K562 (cell line): ENCODE data around the gene BCAM. TPM values are rescaled to one million over a fixed set of nuclear protein-coding genes. Genes with fewer than 3 reads are reported as not detected.
A peak's percentile ranks its signal among the peaks of the same experiment; 100 is the strongest.

ENCODE experiments used
- ATAC-seq: fragments of 200-7000 bp; cut with Tn5 transposase; 3 replicates; pipeline ENCODE4 v1.9.1; 2020; ENCODE audit warnings: moderate library complexity
- BruUV-seq: library from RNA; stranded (reverse); fragments of 400-500 nt; replicated peaks from 2 replicates; lab custom pipeline; 2021; lab: Mats Ljungman, UMichigan
- CTCF ChIA-PET: fragments of 300-600 bp; formaldehyde crosslinking; extraction: SDS; loops from one replicate; lab custom pipeline; 2021; ENCODE audit warnings: low intra/inter-chr PET ratio; lab: Yijun Ruan, JAX
- POLR2A ChIA-PET: fragments of 300-600, 350-650 bp; sonication (Branson Sonifier 250); formaldehyde crosslinking; extraction: SDS; loops from one replicate; lab custom pipeline; 2021; ENCODE audit warnings: antibody characterized with exemption, inconsistent platforms; lab: Yijun Ruan, JAX
- DNase-seq, 4 experiments: peaks; one replicate each; pipeline versions ENCODE4 v3.0.0 to v3.0.0-alpha.2; 2011 to 2018; ENCODE audit warnings: low spot score in 3 of 4, mixed read lengths in 3 of 4; ENCODE audit errors: extremely low read depth in 1 of 4
- FAIRE-seq: peaks from 2 replicates; lab custom pipeline; 2011; peaks lifted over from hg19 to GRCh38; lab: Jason Lieb, UNC
- H2AFZ ChIP-seq: 2 replicates; pipeline ENCODE4 v1.6.0; 2011; ENCODE audit warnings: low read depth, low read length, control low read depth, inconsistent platforms
- H3K27ac ChIP-seq: fragments of 200-600 bp; 3 replicates; pipeline ENCODE4 v1.8.0; 2011; ENCODE audit warnings: low read depth, mild to moderate bottlenecking, control low read depth, inconsistent platforms, low read length, moderate library complexity, mixed read lengths; ENCODE audit errors: extremely low read depth
- H3K27me3 ChIP-seq, 2 experiments: fragments of 300-600 bp in 1 of 2; 2 replicates in 1 of 2; 3 replicates in 1 of 2; pipeline versions ENCODE4 v1.6.0 to v1.8.0; 2011; ENCODE audit warnings: inconsistent platforms in 2 of 2, low read length in 2 of 2, mild to moderate bottlenecking in 1 of 2, mixed read lengths in 1 of 2, moderate library complexity in 1 of 2; ENCODE audit not compliant: control insufficient read depth in 2 of 2, insufficient read depth in 2 of 2
- H3K36me3 ChIP-seq: fragments of 300-600 bp; 3 replicates; pipeline ENCODE4 v1.8.0; 2011; ENCODE audit warnings: mild to moderate bottlenecking, low read length, inconsistent platforms; ENCODE audit not compliant: control insufficient read depth, insufficient read depth
- H3K4me1 ChIP-seq, 2 experiments: fragments of 200-600 bp in 1 of 2; replicated peaks in 1 of 2; 2 replicates in 1 of 2; 3 replicates in 1 of 2; pipeline versions ENCODE4 v1.5.1 to v1.8.0; 2011; ENCODE audit warnings: inconsistent platforms in 2 of 2, low read length in 2 of 2, mild to moderate bottlenecking in 1 of 2, mixed read lengths in 1 of 2, moderate library complexity in 1 of 2; ENCODE audit not compliant: control insufficient read depth in 2 of 2, insufficient read depth in 2 of 2
- H3K4me2 ChIP-seq: 2 replicates; pipeline ENCODE4 v1.6.1; 2011; ENCODE audit warnings: low read length, control low read depth, inconsistent platforms, mixed read lengths; ENCODE audit not compliant: insufficient read depth
- H3K4me3 ChIP-seq: fragments of 200-600 bp; sonication (generic), shearing (Covaris generic); 2 replicates; pipeline ENCODE4 v1.5.1; 2016; ENCODE audit warnings: control low read depth, inconsistent platforms
- H3K79me2 ChIP-seq: fragments of 200-600 bp; 3 replicates; pipeline ENCODE4 v1.8.0; 2011; ENCODE audit warnings: low read length, inconsistent platforms; ENCODE audit not compliant: control insufficient read depth, insufficient read depth
- H3K9ac ChIP-seq, 2 experiments: 2 replicates each; pipeline versions ENCODE4 v1.6.0 to v1.6.1; 2011; ENCODE audit warnings: low read depth in 2 of 2, low read length in 2 of 2, control low read depth in 1 of 2, inconsistent platforms in 1 of 2, mild to moderate bottlenecking in 1 of 2, mixed read lengths in 1 of 2; ENCODE audit not compliant: insufficient read depth in 1 of 2
- H3K9me1 ChIP-seq: one replicate; pipeline ENCODE4 v1.6.0; 2011; ENCODE audit warnings: inconsistent platforms, mild to moderate bottlenecking, low read length, moderate library complexity; ENCODE audit not compliant: control insufficient read depth, insufficient read depth
- H3K9me3 ChIP-seq: replicated peaks from 2 replicates; pipeline ENCODE4 v1.5.1; 2011; ENCODE audit warnings: low read depth, low read length, inconsistent platforms; ENCODE audit not compliant: control insufficient read depth, insufficient read depth
- H4K20me1 ChIP-seq: replicated peaks from 2 replicates; pipeline ENCODE4 v1.6.1; 2011; ENCODE audit warnings: low read length, inconsistent platforms, mixed read lengths; ENCODE audit not compliant: control insufficient read depth, insufficient read depth
- ADNP ChIP-seq: fragments of 200-800 bp; sonication (Bioruptor generic); IDR thresholded peaks from 2 replicates; pipeline ENCODE4 v1.6.1; 2016; ENCODE audit warnings: missing genetic modification characterization, missing compliant biosample characterization
- DACH1 ChIP-seq: fragments of 450-650 bp; IDR thresholded peaks from 2 replicates; pipeline ENCODE4 v1.6.1; 2018; ENCODE audit not compliant: partially characterized antibody
- NR3C1 ChIP-seq: sonication (generic); formaldehyde crosslinking; IDR thresholded peaks from 2 replicates; pipeline ENCODE4 v1.8.1; 2022; ENCODE audit warnings: missing genetic modification reagents
- RB1 ChIP-seq: fragments of 450-650 bp; IDR thresholded peaks from 2 replicates; pipeline ENCODE4 v1.6.1; 2017; ENCODE audit warnings: low read depth, mild to moderate bottlenecking
- RBM25 ChIP-seq: fragments of 200-400 bp; formaldehyde crosslinking; IDR thresholded peaks from 2 replicates; pipeline ENCODE4 v1.6.1; 2018; ENCODE audit warnings: low read length, low read depth, moderate library complexity; ENCODE audit not compliant: severe bottlenecking
- ZEB2 ChIP-seq: fragments of 450-650 bp; IDR thresholded peaks from 2 replicates; pipeline ENCODE4 v1.6.1; 2016
- ZFPM2 ChIP-seq: fragments of 250-450 bp; sonication (Bioruptor Pico); IDR thresholded peaks from 2 replicates; pipeline ENCODE4 v1.5.1; 2022; ENCODE audit warnings: mild to moderate bottlenecking
- ZNF668 ChIP-seq: fragments of 250-450 bp; sonication (Bioruptor Pico); IDR thresholded peaks from 2 replicates; pipeline ENCODE4 v1.8.0; 2022; ENCODE audit warnings: mild to moderate bottlenecking, inconsistent platforms
- WGBS: fragments of 100-300 bp; shearing (Covaris generic); methylation state at CpG from one replicate; pipeline ENCODE4 v1.1.6; 2016; ENCODE audit warnings: low coverage, mixed read lengths; ENCODE audit not compliant: insufficient coverage; ENCODE audit errors: missing lambda C conversion rate; 5-methylcytosine and 5-hydroxymethylcytosine counted together
- in situ Hi-C: fragments of 300-500 bp; cut with MboI; formaldehyde crosslinking; loops from 4 replicates; pipeline ENCODE4 v1.15.0; 2018; ENCODE audit warnings: inconsistent platforms, mixed read lengths
- intact Hi-C: fragments of 100-400 bp; cut with micrococcal nuclease; formaldehyde crosslinking; loops from 2 replicates; pipeline ENCODE4 v1.14.2; 2022
- polyA plus RNA-seq, 8 experiments: library from polyadenylated mRNA; depleted of rRNA in 4 of 8; stranded (reverse) in 5 of 8; unstranded in 3 of 8; fragments of >200 nt; fragmentation: Nextera tagmentation in 2 of 8; fragmentation: Illumina TruSeq in 1 of 8; extraction: Ambion mirVana in 2 of 8; extraction: Trizol in 1 of 8; gene quantifications; 2 replicates each; pipeline versions ENCODE4 v1.2.1 to v1.2.3, GENCODE V29; 2011 to 2014; ENCODE audit warnings: inconsistent platforms in 1 of 8, missing spikeins in 1 of 8
- total RNA-seq, 7 experiments: library from RNA; depleted of rRNA in 6 of 7; stranded (reverse); fragments of >200 nt in 6 of 7; fragmentation: Illumina TruSeq in 2 of 7; extraction: Trizol in 2 of 7; gene quantifications; 2 replicates each; pipeline versions ENCODE4 v1.2.1 to v1.2.3, GENCODE V29; 2011 to 2021; ENCODE audit warnings: low replicate concordance in 1 of 7

Gene BCAM
- total and polyA plus RNA-seq, 9 of the 15 experiments (the other 6 are each of a cell fraction or from before 2014, with no cell fraction given), result 0.07 to 1.3 (median 0.33) TPM; not detected in 2

DNA sequence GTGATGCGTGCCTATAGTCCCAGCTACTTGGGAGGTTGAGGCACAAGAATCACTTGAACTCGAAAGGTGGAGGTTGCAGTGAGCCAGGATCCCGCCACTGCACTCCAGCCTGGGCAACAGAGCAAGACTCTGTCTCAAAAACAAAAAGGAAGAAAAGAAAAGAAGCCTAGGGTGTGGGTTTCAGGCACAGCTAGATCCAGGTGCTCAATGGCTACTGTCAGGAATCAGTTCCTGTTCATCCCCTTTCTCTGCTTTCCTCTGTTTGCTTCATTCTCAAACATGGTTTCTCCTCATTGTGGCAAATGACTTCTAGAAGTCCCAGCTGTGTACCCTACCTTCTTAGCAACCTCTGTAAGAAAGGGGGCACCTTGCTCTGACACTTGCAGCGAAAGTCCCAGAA lies 25.4 kb upstream of the BCAM start:
- FAIRE-seq (no peak), DNase-seq (no peak), ATAC-seq (no peak)
- TF ChIP-seq RBM25, result peak; percentile 42
- TF ChIP-seq ZNF668 (CRISPR knock-in tag), result no peak
- TF ChIP-seq ADNP (tag), result 0 out of 2 replicates have a peak, but pooled peaks have one; percentile 16
- no peak overlapping the region for H3K27ac ChIP-seq
- peaks cover 0 to 4% of the 10 kb centered on the region in 2 experiments; a peak in 2 of 5 replicates for H3K4me1 ChIP-seq
- H3K9me1 ChIP-seq, result no peaks in the 10 kb centered on the region
- ChIA-PET POLR2A (no interaction called here), CTCF (interaction anchor here (0.6 to 1.7 kb wide), 2 partner anchors 61 to 202 kb away, joined by 3 to 19 read pairs; partner anchors contain the start of gene NECTIN2)
- no peak overlapping the region for H2AFZ ChIP-seq
- H3K4me3 ChIP-seq, result no peak overlapping the region
- H3K9ac ChIP-seq, result no peak overlapping the region
- in situ Hi-C loops, result no loop called here
- H3K79me2 ChIP-seq, result no peaks in the 10 kb centered on the region
- WGBS, result 27% methylated on average over 3 of the region's 4 CpGs
- H3K27me3 ChIP-seq, result no peaks in the 10 kb centered on the region
- no peaks in the 10 kb centered on the region for H3K9me3 ChIP-seq
- no peaks in the 10 kb centered on the region for H3K36me3 ChIP-seq
- intact Hi-C loops, result no loop called here
- no peaks in the 10 kb centered on the region for H4K20me1 ChIP-seq
- no peak overlapping the region for H3K4me2 ChIP-seq
- BruUV-seq, result no TSS peak

DNA sequence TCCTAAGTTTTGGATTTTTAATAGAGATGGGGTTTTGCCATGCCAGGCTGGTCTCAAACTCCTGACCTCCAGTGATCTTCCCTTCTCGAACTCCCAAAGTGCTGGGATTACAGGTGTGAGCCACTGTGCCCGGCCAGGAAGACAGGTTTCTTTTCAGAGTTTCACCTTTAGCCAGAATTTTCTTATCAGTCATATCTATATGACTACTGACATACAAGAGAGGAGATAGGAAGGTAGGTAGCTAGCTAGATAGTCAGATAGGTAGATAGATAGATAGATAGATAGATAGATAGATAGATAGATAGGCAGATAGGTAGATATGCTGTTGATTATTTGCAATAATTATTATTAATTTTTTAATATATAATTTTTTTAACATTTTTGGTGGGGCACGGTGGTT lies 23.6 kb upstream of the BCAM start:
- H3K27ac ChIP-seq, result no peak overlapping the region
- H3K4me2 ChIP-seq, result no peak overlapping the region
- FAIRE-seq, result no peak
- no peak overlapping the region for H2AFZ ChIP-seq
- peaks cover 0 to 4% of the 10 kb centered on the region in 2 experiments; a peak in 2 of 5 replicates for H3K4me1 ChIP-seq
- H3K4me3 ChIP-seq, result no peak overlapping the region
- no peak for ATAC-seq
- no TSS peak for BruUV-seq
- intact Hi-C loops, result no loop called here
- no peaks in the 10 kb centered on the region for H3K27me3 ChIP-seq
- WGBS, result 11% methylated on average over 3 of the region's 3 CpGs
- POLR2A ChIA-PET, result interaction anchor here (0.6 to 0.8 kb wide), 2 partner anchors 12 to 60 kb away, joined by 3 read pairs; partner anchors contain the start of gene NECTIN2
- no peaks in the 10 kb centered on the region for H3K9me3 ChIP-seq
- TF ChIP-seq DACH1 (peak; percentile 89), NR3C1 (CRISPR knock-in tag) (no peak), ZEB2 (0 out of 2 replicates have a peak, but pooled peaks have one; percentile 41), ADNP (tag) (0 out of 2 replicates have a peak, but pooled peaks have one; percentile 23), RB1 (no peak), ZFPM2 (CRISPR knock-in tag) (no peak)
- no peaks in the 10 kb centered on the region for H3K79me2 ChIP-seq
- H4K20me1 ChIP-seq, result no peaks in the 10 kb centered on the region
- in situ Hi-C loops, result loop anchor here (5.0 kb wide), 1 partner anchor 57 kb away; no protein-coding TSS in a partner anchor
- no peak for DNase-seq
- CTCF ChIA-PET, result interaction anchor here (0.6 to 1.7 kb wide), 3 partner anchors 15 to 60 kb away, joined by 3 to 19 read pairs (median 3); partner anchors contain the start of gene NECTIN2
- H3K36me3 ChIP-seq, result no peaks in the 10 kb centered on the region
- no peaks in the 10 kb centered on the region for H3K9me1 ChIP-seq
- H3K9ac ChIP-seq, result no peak overlapping the region
